HG02763 (cell line): ENCODE results near the gene ERO1B.
A peak's percentile ranks its signal among the peaks of the same experiment; 100 is the strongest.
"Not testable (repeated sequence)": the region's sequence is repeated elsewhere in the genome, so short reads cannot be mapped to it uniquely, and the experiment has no call there.

Experiments
- ATAC-seq: cut with Tn5 transposase; IDR thresholded peaks from one replicate; pipeline ENCODE4 v1.9.1; 2021; ENCODE audit warnings: mild to moderate bottlenecking, moderate library complexity; ENCODE audit not compliant: unreplicated experiment

ERO1B gene

GRCh38 chr1:236193184-236193583, 88.6 kb downstream of the ERO1B start:
- no peak for ATAC-seq

GRCh38 chr1:236188084-236188483, 93.7 kb downstream of the ERO1B start:
- ATAC-seq, result not testable (repeated sequence)

GRCh38 chr1:236186471-236186870, 95.3 kb downstream of the ERO1B start:
- not testable (repeated sequence) for ATAC-seq

- no peak for ATAC-seq
These were observed 96.1 kb downstream of the ERO1B start for GRCh38 chr1:236185687-236186086.

GRCh38 chr1:236181059-236181458, 100.7 kb downstream of the ERO1B start:
- no peak for ATAC-seq

GRCh38 chr1:236179634-236180033, 102.1 kb downstream of the ERO1B start:
- ATAC-seq, result no peak

GRCh38 chr1:236176337-236177336, 105.1 kb downstream of the ERO1B start:
- ATAC-seq, result no peak

GRCh38 chr1:236175642-236176336, 106.0 kb downstream of the ERO1B start:
- ATAC-seq, result peak; percentile 80

- ATAC-seq, result no peak
These were observed 108.5 kb downstream of the ERO1B start for GRCh38 chr1:236173174-236173767.

GRCh38 chr1:236172041-236172579, 109.6 kb downstream of the ERO1B start:
- ATAC-seq, result no peak

GRCh38 chr1:236168716-236169429, 112.9 kb downstream of the ERO1B start:
- no peak for ATAC-seq

- ATAC-seq, result no peak
These were observed 114.2 kb downstream of the ERO1B start for GRCh38 chr1:236167578-236167977.

GRCh38 chr1:236167154-236167553, 114.6 kb downstream of the ERO1B start:
- no peak for ATAC-seq

GRCh38 chr1:236166041-236166440, 115.7 kb downstream of the ERO1B start:
- ATAC-seq, result no peak
